H1 (cell line): ENCODE measurements around the gene CLMP. TPM values are rescaled to one million over a fixed set of nuclear protein-coding genes. Genes with fewer than 3 reads are reported as not detected.

Source experiments
- CTCF ChIA-PET: fragments of 300-600 bp; sonication (Branson Sonifier 250); formaldehyde crosslinking; loops from one replicate; lab custom pipeline; 2021; ENCODE audit not compliant: partially characterized antibody; lab: Charles Lee
- POLR2A ChIA-PET: fragments of 300-600 bp; sonication (Branson Sonifier 250); formaldehyde crosslinking; loops from one replicate; lab custom pipeline; 2021; ENCODE audit warnings: inconsistent platforms; ENCODE audit not compliant: partially characterized antibody; lab: Charles Lee
- DNase-seq, 2 experiments: peaks; one replicate each; pipeline versions ENCODE4 v3.0.0 to v3.0.0-alpha.2; 2010 to 2022; ENCODE audit warnings: low spot score in 2 of 2, low read depth in 1 of 2, mixed read lengths in 1 of 2
- FAIRE-seq: peaks from 2 replicates; lab custom pipeline; 2011; peaks lifted over from hg19 to GRCh38; lab: Jason Lieb, UNC
- H2AFZ ChIP-seq: 2 replicates; pipeline ENCODE4 v1.8.1; 2012; ENCODE audit warnings: low read length, inconsistent platforms
- H2AK5ac ChIP-seq: 2 replicates; pipeline ENCODE4 v1.6.1; 2013; ENCODE audit warnings: low read depth, low read length
- H2BK120ac ChIP-seq: replicated peaks from 2 replicates; pipeline ENCODE3; 2013; ENCODE audit warnings: low read depth, low read length, inconsistent platforms
- H2BK12ac ChIP-seq: 2 replicates; pipeline ENCODE4 v1.6.1; 2013; ENCODE audit warnings: low read depth, low read length
- H2BK15ac ChIP-seq: 2 replicates; pipeline ENCODE4 v1.6.1; 2013; ENCODE audit warnings: low read length
- H2BK20ac ChIP-seq: 2 replicates; pipeline ENCODE4 v1.6.1; 2013; ENCODE audit warnings: low read length
- H2BK5ac ChIP-seq: 2 replicates; pipeline ENCODE4 v1.6.1; 2013; ENCODE audit warnings: low read depth, low read length
- H3K14ac ChIP-seq: 2 replicates; pipeline ENCODE4 v1.6.1; 2013; ENCODE audit warnings: inconsistent platforms; ENCODE audit not compliant: insufficient read length
- H3K18ac ChIP-seq: 2 replicates; pipeline ENCODE4 v1.6.1; 2013; ENCODE audit warnings: low read length; ENCODE audit errors: extremely low read depth
- H3K23ac ChIP-seq: 2 replicates; pipeline ENCODE4 v1.6.1; 2013; ENCODE audit warnings: inconsistent platforms; ENCODE audit not compliant: insufficient read length
- H3K23me2 ChIP-seq: 2 replicates; pipeline ENCODE4 v1.6.1; 2013; ENCODE audit warnings: low read depth, low read length
- H3K27ac ChIP-seq: 2 replicates; pipeline ENCODE4 v1.6.1; 2011; ENCODE audit warnings: low read depth, low read length, inconsistent platforms
- H3K27me3 ChIP-seq, 4 experiments: replicated peaks in 1 of 4; 1 replicate in 1 of 4; 2 replicates in 3 of 4; pipeline versions ENCODE4 v1.6.1 to v1.8.1; 2011 to 2013; ENCODE audit warnings: low read length in 3 of 4, mild to moderate bottlenecking in 3 of 4, inconsistent platforms in 2 of 4, mixed read lengths in 2 of 4, moderate library complexity in 1 of 4; ENCODE audit not compliant: control insufficient read depth in 3 of 4, insufficient read depth in 3 of 4; ENCODE audit errors: extremely low read depth in 1 of 4
- H3K36me3 ChIP-seq, 4 experiments: 2 replicates each; pipeline versions ENCODE4 v1.6.1 to v1.8.1; 2011 to 2013; ENCODE audit warnings: mild to moderate bottlenecking in 4 of 4, low read length in 3 of 4, moderate library complexity in 2 of 4, control low read depth in 1 of 4, inconsistent platforms in 1 of 4; ENCODE audit not compliant: insufficient read depth in 4 of 4, control insufficient read depth in 2 of 4
- H3K4ac ChIP-seq: replicated peaks from 2 replicates; pipeline ENCODE3; 2013; ENCODE audit warnings: low read length, low read depth, mixed read lengths, inconsistent platforms; ENCODE audit not compliant: insufficient read length
- H3K4me1 ChIP-seq, 4 experiments: replicated peaks in 1 of 4; 1 replicate in 1 of 4; 2 replicates in 3 of 4; pipeline versions ENCODE4 v1.6.1 to v1.8.1; 2011 to 2013; ENCODE audit warnings: low read length in 3 of 4, inconsistent platforms in 2 of 4, mixed read lengths in 1 of 4; ENCODE audit not compliant: insufficient read depth in 4 of 4, control insufficient read depth in 3 of 4
- H3K4me2 ChIP-seq, 2 experiments: 2 replicates each; pipeline versions ENCODE4 v1.6.1 to v1.8.1; 2011 to 2013; ENCODE audit warnings: low read depth in 2 of 2, low read length in 2 of 2, control low read depth in 1 of 2, inconsistent platforms in 1 of 2, mild to moderate bottlenecking in 1 of 2; ENCODE audit not compliant: insufficient read depth in 1 of 2
- H3K4me3 ChIP-seq, 4 experiments: fragments of 200-600, 300-600 bp in 1 of 4; sonication (generic), shearing (Covaris generic), sonication (Bioruptor Twin) in 1 of 4; 2 replicates each; pipeline versions ENCODE4 v1.5.1 to v1.8.1; 2011 to 2016; ENCODE audit warnings: low read length in 4 of 4, low read depth in 3 of 4, control low read depth in 2 of 4, inconsistent platforms in 2 of 4, mild to moderate bottlenecking in 2 of 4, mixed read lengths in 1 of 4, moderate library complexity in 1 of 4; ENCODE audit not compliant: insufficient read depth in 2 of 4; ENCODE audit errors: extremely low read depth in 1 of 4
- H3K56ac ChIP-seq: replicated peaks from 2 replicates; pipeline ENCODE3; 2013; ENCODE audit warnings: low read depth, mild to moderate bottlenecking, mixed read lengths, low read length, inconsistent platforms; ENCODE audit not compliant: insufficient read length
- H3K79me1 ChIP-seq: 2 replicates; pipeline ENCODE4 v1.6.1; 2013; ENCODE audit warnings: low read depth, low read length, control low read depth
- H3K79me2 ChIP-seq, 2 experiments: 2 replicates each; pipeline versions ENCODE4 v1.6.1 to v1.8.1; 2012 to 2013; ENCODE audit warnings: low read length in 2 of 2, mild to moderate bottlenecking in 2 of 2, inconsistent platforms in 1 of 2; ENCODE audit not compliant: insufficient read depth in 2 of 2, control insufficient read depth in 1 of 2
- H3K9ac ChIP-seq, 4 experiments: replicated peaks in 1 of 4; 1 replicate in 1 of 4; 2 replicates in 3 of 4; pipeline versions ENCODE4 v1.6.1 to v1.8.1; 2011 to 2013; ENCODE audit warnings: low read depth in 3 of 4, low read length in 3 of 4, control low read depth in 2 of 4, mild to moderate bottlenecking in 2 of 4, moderate library complexity in 2 of 4, inconsistent platforms in 1 of 4; ENCODE audit errors: extremely low read depth in 1 of 4
- H3K9me3 ChIP-seq, 2 experiments: 2 replicates each; pipeline versions ENCODE4 v1.6.1 to v1.8.1; 2012 to 2013; ENCODE audit warnings: mild to moderate bottlenecking in 2 of 2, moderate library complexity in 2 of 2, control low read depth in 1 of 2, inconsistent platforms in 1 of 2, low read depth in 1 of 2, low read length in 1 of 2, mixed read lengths in 1 of 2; ENCODE audit not compliant: insufficient read depth in 2 of 2
- H4K20me1 ChIP-seq, 2 experiments: replicated peaks in 1 of 2; 2 replicates each; pipeline versions ENCODE3 to v1.8.1; 2011 to 2013; ENCODE audit warnings: inconsistent platforms in 2 of 2, low read length in 2 of 2, mild to moderate bottlenecking in 1 of 2; ENCODE audit not compliant: insufficient read depth in 2 of 2, control insufficient read depth in 1 of 2
- H4K5ac ChIP-seq: 2 replicates; pipeline ENCODE4 v1.6.1; 2013; ENCODE audit warnings: low read length, low read depth, mixed read lengths, inconsistent platforms; ENCODE audit not compliant: insufficient read length
- H4K8ac ChIP-seq: 2 replicates; pipeline ENCODE4 v1.8.0; 2013; ENCODE audit warnings: mild to moderate bottlenecking, moderate library complexity, low read length, inconsistent platforms; ENCODE audit not compliant: insufficient read depth; ENCODE audit errors: extremely low read depth
- H4K91ac ChIP-seq: replicated peaks from 2 replicates; pipeline ENCODE3; 2013; ENCODE audit warnings: low read length, mixed read lengths, inconsistent platforms; ENCODE audit not compliant: insufficient read length
- CEBPB ChIP-seq: IDR thresholded peaks from 2 replicates; pipeline ENCODE4 v1.6.1; 2012; ENCODE audit warnings: low read depth, low read length
- HDAC2 ChIP-seq, 2 experiments: fragments of 300-600 bp in 1 of 2; sonication (generic) in 1 of 2; IDR thresholded peaks; 2 replicates each; pipeline ENCODE4 v1.6.1; 2011 to 2012; ENCODE audit warnings: low read depth in 2 of 2, low read length in 2 of 2, mild to moderate bottlenecking in 2 of 2, moderate library complexity in 2 of 2, borderline replicate concordance in 1 of 2, inconsistent platforms in 1 of 2
- MAFK ChIP-seq: IDR thresholded peaks from 2 replicates; pipeline ENCODE4 v1.6.1; 2012; ENCODE audit warnings: low read depth, mild to moderate bottlenecking, improper control_type of control experiment, low read length
- SIX5 ChIP-seq: IDR thresholded peaks from 2 replicates; pipeline ENCODE4 v1.6.1; 2011; ENCODE audit warnings: mild to moderate bottlenecking, low read depth, low read length
- TEAD4 ChIP-seq: IDR thresholded peaks from 2 replicates; pipeline ENCODE4 v1.6.1; 2012; ENCODE audit warnings: low read depth, low read length, inconsistent platforms, mixed read lengths
- WGBS, 2 experiments: shearing (Covaris generic) in 1 of 2; methylation state at CpG; one replicate each; pipeline versions ENCODE4 v1.1.6 to v1.1.7; 2013 to 2015; ENCODE audit warnings: low lambda C conversion rate in 2 of 2, mixed read lengths in 2 of 2, inconsistent platforms in 1 of 2, low coverage in 1 of 2, missing lambda C conversion rate in 1 of 2; ENCODE audit not compliant: insufficient replicate concordance in 2 of 2, insufficient coverage in 1 of 2, insufficient read length in 1 of 2; ENCODE audit errors: extremely low coverage in 1 of 2, missing lambda C conversion rate in 1 of 2; 5-methylcytosine and 5-hydroxymethylcytosine counted together
- polyA plus RNA-seq, 7 experiments: library from polyadenylated mRNA; depleted of rRNA in 3 of 7; stranded (reverse) in 5 of 7; unstranded in 2 of 7; fragments of >200 nt in 5 of 7; fragments of 200-250 nt in 2 of 7; gene quantifications; 1 replicate in 5 of 7; 2 replicates in 1 of 7; 4 replicates in 1 of 7; pipeline versions ENCODE4 v1.2.1 to v1.2.3, GENCODE V29; 2011 to 2013; ENCODE audit warnings: missing spikeins in 2 of 7, mixed read lengths in 2 of 7
- total RNA-seq: library from RNA; stranded (reverse); fragmentation: NEBNext Ultra II Directional; extraction: Animal tissue kit (Norgen Biotek cat#: 25700); gene quantifications from 2 replicates; pipeline ENCODE4 v1.2.1, GENCODE V29; 2021

CLMP gene
- total and polyA plus RNA-seq, 2 of the 8 experiments (the other 6 are each of a cell fraction or from before 2014, with no cell fraction given): 9.9 to 24.1 TPM

DNA sequence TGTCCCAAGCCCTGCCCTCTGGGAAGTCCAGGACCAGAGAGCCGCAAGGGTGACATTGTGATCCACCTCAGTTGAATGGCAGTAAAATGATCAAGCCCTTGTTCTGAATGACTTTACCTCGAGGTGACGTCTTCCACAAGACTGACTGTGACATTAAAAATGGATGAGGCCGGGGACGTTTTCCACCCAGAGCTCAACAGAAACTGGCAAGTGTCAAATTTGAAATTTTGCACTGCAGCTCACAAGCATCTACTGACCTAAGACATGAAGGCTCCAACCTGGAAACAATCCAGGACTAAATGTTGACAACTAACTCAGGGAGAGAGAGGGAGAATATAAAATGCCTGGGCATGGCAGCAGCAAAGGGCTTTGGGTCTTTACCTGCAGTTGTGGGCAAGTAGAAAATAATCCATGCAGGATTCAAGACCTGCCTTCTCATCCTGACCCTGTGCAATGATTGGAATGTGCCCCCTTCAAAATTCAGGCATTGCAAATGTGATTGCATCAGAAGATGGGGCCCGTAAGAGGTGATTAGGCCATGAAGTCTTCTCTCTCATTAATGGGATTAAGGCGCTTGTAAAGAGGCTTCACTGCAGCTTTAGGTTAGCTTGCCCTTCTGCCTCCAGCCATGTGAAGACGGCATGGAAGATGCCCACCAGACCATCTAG, 33.6 kb upstream of the CLMP start:
- CTCF ChIA-PET: interaction anchor here (0.6 to 2.0 kb wide), 9 partner anchors 9 to 333 kb away, joined by 3 to 8 read pairs (median 3); no protein-coding TSS in a partner anchor
- H3K4me2 ChIP-seq: no peak overlapping the region

More for the DNA sequence above, 33.6 kb upstream of the CLMP start:
- Histone ChIP-seq H3K27ac (no peak overlapping the region), H4K8ac (no peak overlapping the region), H2BK5ac (no peak overlapping the region), H3K23me2 (peaks cover 1% of the 10 kb centered on the region; the same call in 1 of the 2 replicates), H3K79me2 (no peaks in the 10 kb centered on the region), H2AK5ac (peak overlapping the region; percentile 18; the same call in 1 of the 2 replicates), H2BK12ac (peak overlapping the region; percentile 91), H3K36me3 (no peaks in the 10 kb centered on the region), H3K9ac (no peak overlapping the region), H3K4ac (no peak overlapping the region), H3K14ac (no peak overlapping the region), H2AFZ (peak overlapping the region; percentile 35; the same call in 1 of the 2 replicates), H4K91ac (no peak overlapping the region), H4K20me1 (no peaks in the 10 kb centered on the region), H3K23ac (no peak overlapping the region), H2BK20ac (no peak overlapping the region), H4K5ac (no peak overlapping the region), H3K56ac (no peak overlapping the region), H3K4me3 (no peak overlapping the region), H2BK15ac (no peak overlapping the region), H3K27me3 (no peaks in the 10 kb centered on the region), H2BK120ac (no peak overlapping the region), H3K79me1 (no peaks in the 10 kb centered on the region), H3K18ac (no peak overlapping the region), H3K4me1 (peaks cover 0 to 7% (median 3%) of the 10 kb centered on the region in 4 experiments; a peak in 2 of 7 replicates), H3K9me3 (no peaks in the 10 kb centered on the region)
- TF ChIP-seq TEAD4: 0 out of 2 replicates have a peak, but pooled peaks have one; percentile 19
- TF ChIP-seq MAFK: no peak
- no peak for TF ChIP-seq SIX5
- 0 out of 4 replicates have a peak, but pooled peaks of 1 of the 2 experiments have one; percentile 51 for TF ChIP-seq HDAC2 (IDR thresholded peaks at IDR 0.05; ENCODE audit: borderline replicate concordance in 1 of 2, low read depth in 2 of 2, low read length in 2 of 2)
- peak; percentile 83; the same call in 1 of the 2 replicates for TF ChIP-seq CEBPB
- no peak for DNase-seq
- 83% methylated on average over 8 of the region's 8 CpGs; no CpG with 5 or more reads in 1 of the 2 experiments for WGBS, 2 experiments
- POLR2A ChIA-PET: interaction anchor here (1.4 kb wide), 1 partner anchor 36 kb away, joined by 3 read pairs; no protein-coding TSS in a partner anchor
- FAIRE-seq: no peak
